IPS-20b (cell line): ENCODE measurements around the gene MOXD1.

ENCODE experiments used
- H3K27ac ChIP-seq: one replicate; pipeline ENCODE4 v1.5.1; 2013; ENCODE audit warnings: low read length
- H3K27me3 ChIP-seq: 2 replicates; pipeline ENCODE4 v1.6.1; 2013; ENCODE audit warnings: mild to moderate bottlenecking, low read length, inconsistent platforms; ENCODE audit not compliant: insufficient read depth
- H3K36me3 ChIP-seq: 2 replicates; pipeline ENCODE4 v1.6.1; 2013; ENCODE audit warnings: low read depth, mild to moderate bottlenecking, inconsistent platforms, low read length, moderate library complexity; ENCODE audit not compliant: insufficient read depth
- H3K4me1 ChIP-seq: 2 replicates; pipeline ENCODE4 v1.6.1; 2013; ENCODE audit warnings: mild to moderate bottlenecking, control low read depth, inconsistent platforms, low read length, moderate library complexity; ENCODE audit not compliant: insufficient read depth
- H3K4me3 ChIP-seq: 2 replicates; pipeline ENCODE4 v1.5.1; 2013; ENCODE audit warnings: mild to moderate bottlenecking, low read length, inconsistent platforms
- H3K9ac ChIP-seq: 2 replicates; pipeline ENCODE4 v1.6.1; 2013; ENCODE audit warnings: low read depth, mild to moderate bottlenecking, inconsistent platforms, low read length, moderate library complexity
- H3K9me3 ChIP-seq: 2 replicates; pipeline ENCODE4 v1.6.1; 2013; ENCODE audit warnings: mild to moderate bottlenecking, low read depth, low read length, inconsistent platforms; ENCODE audit not compliant: insufficient read depth

The MOXD1 gene

GRCh38 chr6:132251711-132252110, 149.6 kb downstream of the MOXD1 start:
- Histone ChIP-seq H3K4me1 (no peaks in the 10 kb centered on the region), H3K9ac (no peak overlapping the region), H3K36me3 (no peaks in the 10 kb centered on the region), H3K4me3 (no peak overlapping the region), H3K27ac (no peak overlapping the region), H3K9me3 (peaks cover 19% of the 10 kb centered on the region), H3K27me3 (no peaks in the 10 kb centered on the region)

GRCh38 chr6:132247381-132248159, 153.7 kb downstream of the MOXD1 start:
- no peak overlapping the region for H3K9ac ChIP-seq
- peaks cover 10% of the 10 kb centered on the region for H3K9me3 ChIP-seq
- H3K27me3 ChIP-seq: no peaks in the 10 kb centered on the region
- H3K36me3 ChIP-seq: no peaks in the 10 kb centered on the region
- no peak overlapping the region for H3K27ac ChIP-seq
- no peaks in the 10 kb centered on the region for H3K4me1 ChIP-seq
- no peak overlapping the region for H3K4me3 ChIP-seq

DNA sequence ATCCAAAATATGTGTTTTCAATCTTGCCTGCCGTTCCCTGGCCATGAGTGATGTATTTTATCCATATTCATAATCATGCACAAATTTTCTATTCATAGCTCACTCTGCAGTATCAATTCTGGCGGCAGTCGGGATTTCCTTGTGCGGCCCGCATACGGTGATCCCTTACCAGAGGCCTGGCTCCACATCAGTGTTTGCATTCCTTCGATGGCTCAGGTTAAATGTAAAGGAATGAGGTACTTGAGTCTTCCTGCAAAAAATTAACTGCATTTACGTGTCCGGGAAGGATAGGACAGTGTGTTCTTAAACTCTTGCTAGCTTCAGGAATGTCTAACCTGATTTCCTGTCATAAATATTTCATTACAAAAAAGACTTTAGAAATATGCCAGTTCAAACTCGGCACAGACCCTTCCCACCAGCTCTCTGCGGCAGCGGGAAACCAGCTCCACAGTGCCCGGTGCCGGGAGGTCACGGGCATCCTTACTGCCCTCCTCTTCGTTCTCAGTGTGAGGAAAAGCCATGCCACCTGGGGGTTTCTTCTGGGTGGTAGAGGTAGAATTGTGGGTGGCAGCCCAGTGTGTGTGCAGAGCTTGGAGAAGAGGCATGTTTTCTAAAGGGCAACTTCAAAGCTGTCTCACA, 154.5 kb downstream of the MOXD1 start:
- H3K9me3 ChIP-seq: peaks cover 2% of the 10 kb centered on the region
- no peaks in the 10 kb centered on the region for H3K4me1 ChIP-seq
- H3K36me3 ChIP-seq: no peaks in the 10 kb centered on the region
- no peak overlapping the region for H3K9ac ChIP-seq
- H3K27me3 ChIP-seq: no peaks in the 10 kb centered on the region
- no peak overlapping the region for H3K27ac ChIP-seq
- no peak overlapping the region for H3K4me3 ChIP-seq

GRCh38 chr6:132246120-132246617, 155.1 kb downstream of the MOXD1 start:
- Histone ChIP-seq H3K9ac (no peak overlapping the region), H3K4me3 (no peak overlapping the region), H3K27ac (no peak overlapping the region), H3K9me3 (no peaks in the 10 kb centered on the region), H3K36me3 (no peaks in the 10 kb centered on the region), H3K4me1 (no peaks in the 10 kb centered on the region), H3K27me3 (no peaks in the 10 kb centered on the region)
